H1 (cell line): ENCODE measurements around the gene HMCN1. TPM values are rescaled to one million over a fixed set of nuclear protein-coding genes. Genes with fewer than 3 reads are reported as not detected.

Experiments
- polyA plus RNA-seq, 7 experiments: library from polyadenylated mRNA; depleted of rRNA in 3 of 7; stranded (reverse) in 5 of 7; unstranded in 2 of 7; fragments of >200 nt in 5 of 7; fragments of 200-250 nt in 2 of 7; gene quantifications; 1 replicate in 5 of 7; 2 replicates in 1 of 7; 4 replicates in 1 of 7; pipeline versions ENCODE4 v1.2.1 to v1.2.3, GENCODE V29; 2011 to 2013; ENCODE audit warnings: missing spikeins in 2 of 7, mixed read lengths in 2 of 7
- total RNA-seq: library from RNA; stranded (reverse); fragmentation: NEBNext Ultra II Directional; extraction: Animal tissue kit (Norgen Biotek cat#: 25700); gene quantifications from 2 replicates; pipeline ENCODE4 v1.2.1, GENCODE V29; 2021
- TF ChIP-seq, protein P1 (sequence below): IDR thresholded peaks from 2 replicates; pipeline ENCODE4 v1.6.1; 2012; ENCODE audit warnings: low read length, inconsistent platforms

HMCN1 gene
- total and polyA plus RNA-seq, 2 of the 8 experiments (the other 6 are each of a cell fraction or from before 2014, with no cell fraction given) = 13.8 to 14.6 TPM

DNA sequence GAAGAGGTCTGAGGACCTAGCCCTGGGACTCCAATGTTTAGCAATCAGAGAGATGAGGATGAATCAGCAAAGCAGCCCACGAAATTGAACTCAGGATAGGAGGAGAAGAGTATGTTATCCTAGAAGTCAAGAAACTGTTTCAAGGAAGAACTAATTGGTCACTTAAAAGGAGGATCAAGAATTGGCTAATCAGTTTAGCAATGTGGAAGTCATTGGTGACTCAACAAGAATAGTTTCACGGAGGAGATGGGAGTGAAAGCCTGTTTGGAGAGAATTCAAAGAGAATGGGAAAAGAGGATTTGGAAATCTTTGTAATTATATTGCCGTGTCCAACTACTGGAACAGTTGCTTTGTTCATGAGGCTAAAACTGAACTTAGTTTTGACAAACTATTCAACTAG, 7.4 kb downstream of the HMCN1 start (continued):
- TF ChIP-seq, protein P1, sequence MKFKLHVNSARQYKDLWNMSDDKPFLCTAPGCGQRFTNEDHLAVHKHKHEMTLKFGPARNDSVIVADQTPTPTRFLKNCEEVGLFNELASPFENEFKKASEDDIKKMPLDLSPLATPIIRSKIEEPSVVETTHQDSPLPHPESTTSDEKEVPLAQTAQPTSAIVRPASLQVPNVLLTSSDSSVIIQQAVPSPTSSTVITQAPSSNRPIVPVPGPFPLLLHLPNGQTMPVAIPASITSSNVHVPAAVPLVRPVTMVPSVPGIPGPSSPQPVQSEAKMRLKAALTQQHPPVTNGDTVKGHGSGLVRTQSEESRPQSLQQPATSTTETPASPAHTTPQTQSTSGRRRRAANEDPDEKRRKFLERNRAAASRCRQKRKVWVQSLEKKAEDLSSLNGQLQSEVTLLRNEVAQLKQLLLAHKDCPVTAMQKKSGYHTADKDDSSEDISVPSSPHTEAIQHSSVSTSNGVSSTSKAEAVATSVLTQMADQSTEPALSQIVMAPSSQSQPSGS = no peak
- TF ChIP-seq, all 59 proteins: peak for 0
